ENCODE measurements around the gene MAMDC4.

Gene MAMDC4

GRCh38 chr9:136849038-136849959, 2.8 kb upstream of the MAMDC4 start, which contains the start of gene PHPT1 (continued):
- TF ChIP-seq TSHZ1 (tag by site-specific recombination; IDR thresholded peaks at IDR 0.05; ENCODE audit: borderline replicate concordance) = no peak
- peak; percentile 75 for TF ChIP-seq KLF16 (tag by site-specific recombination; IDR thresholded peaks at IDR 0.05)
- TF ChIP-seq ZNF350 (tag by site-specific recombination; IDR thresholded peaks at IDR 0.05) = no peak
- no peak for TF ChIP-seq ZNF121 (tag by site-specific recombination; IDR thresholded peaks at IDR 0.05)
- TF ChIP-seq ZNF426 (tag by site-specific recombination; IDR thresholded peaks at IDR 0.05) = no peak
- no peak for TF ChIP-seq ZFP3 (tag by site-specific recombination; IDR thresholded peaks at IDR 0.05; ENCODE audit: low read depth)
- no peak for TF ChIP-seq ZNF114 (tag by site-specific recombination; IDR thresholded peaks at IDR 0.05)
- no peak for TF ChIP-seq ZNF404 (tag by site-specific recombination; IDR thresholded peaks at IDR 0.05)
- no peak for TF ChIP-seq ZNF311 (tag by site-specific recombination; IDR thresholded peaks at IDR 0.05; ENCODE audit: borderline replicate concordance)
- no peak for TF ChIP-seq ZNF549 (tag by site-specific recombination; IDR thresholded peaks at IDR 0.05)
- TF ChIP-seq HOXA7 (CRISPR knock-in tag; IDR thresholded peaks at IDR 0.05; ENCODE audit: borderline replicate concordance) = no peak
- no peak for TF ChIP-seq ZNF701 (tag by site-specific recombination; IDR thresholded peaks at IDR 0.05)
- no peak for TF ChIP-seq REPIN1 (tag by site-specific recombination; IDR thresholded peaks at IDR 0.05; ENCODE audit: low read depth)
- TF ChIP-seq ZNF26 (tag by site-specific recombination; IDR thresholded peaks at IDR 0.05) = no peak
- peak; percentile 92 for TF ChIP-seq KLF9 (tag by site-specific recombination; IDR thresholded peaks at IDR 0.05; ENCODE audit: low read depth)
- no peak for TF ChIP-seq GLI4 (tag by site-specific recombination; IDR thresholded peaks at IDR 0.05)
- peak; percentile 92; the same call in 1 of the 2 replicates for TF ChIP-seq ZXDB (tag by site-specific recombination; IDR thresholded peaks at IDR 0.05)
- no peak for TF ChIP-seq AEBP2 (tag by site-specific recombination; IDR thresholded peaks at IDR 0.05; ENCODE audit: borderline replicate concordance)
- peak; percentile 57; the same call in 1 of the 2 replicates for TF ChIP-seq ZNF10 (tag by site-specific recombination; IDR thresholded peaks at IDR 0.05)
- peak; percentile 81 for TF ChIP-seq ZNF398 (tag by site-specific recombination; IDR thresholded peaks at IDR 0.05)
